ENCODE data around the gene CLCN7. TPM values are rescaled to one million over a fixed set of nuclear protein-coding genes. Genes with fewer than 3 reads are reported as not detected.

Gene CLCN7
- total RNA-seq, 2 experiments from 2014 or later, result 41.9 to 43.9 TPM

DNA sequence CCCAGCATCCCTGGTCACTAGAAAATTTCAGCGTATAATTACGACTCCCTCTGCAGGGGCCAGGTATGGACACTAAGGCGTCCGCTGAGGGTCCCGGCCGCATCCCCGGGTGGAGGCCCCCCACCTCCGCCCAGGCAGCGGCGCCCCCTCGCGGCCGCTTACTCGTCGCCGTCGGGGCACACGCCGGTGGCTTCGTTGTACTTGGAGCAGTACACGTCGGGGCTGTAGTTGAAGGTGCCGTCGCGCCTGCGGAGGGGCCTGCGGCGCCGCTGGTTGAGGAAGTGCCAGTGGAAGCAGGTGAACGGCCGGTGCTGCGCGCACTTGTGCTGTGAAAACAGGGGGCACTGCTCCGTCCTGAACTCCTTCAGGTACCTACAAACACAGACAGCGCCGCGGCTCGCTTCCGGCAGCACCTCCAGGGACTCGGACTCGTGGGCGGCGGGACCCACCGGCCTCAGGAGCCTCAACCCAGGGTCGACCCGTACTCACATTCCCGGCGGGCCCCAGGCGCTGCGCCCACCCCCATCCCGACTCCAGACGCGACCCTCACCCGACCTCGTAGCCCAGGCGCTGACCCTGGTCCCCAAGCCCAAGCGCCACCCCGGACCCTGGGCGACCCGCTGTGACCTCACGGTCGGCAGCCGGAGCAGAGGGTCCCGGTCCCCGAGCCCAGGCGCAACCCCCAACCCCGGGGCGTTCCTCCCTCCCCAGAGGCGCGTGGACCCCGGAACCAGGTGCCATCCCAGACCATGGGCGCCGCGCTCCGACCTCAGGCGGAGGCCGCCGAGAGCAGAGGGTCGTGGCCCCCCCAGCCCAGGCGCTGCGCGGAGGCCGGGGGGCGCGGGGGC lies 60.9 kb downstream of the CLCN7 start:
- peak; percentile 79 for DNase-seq
- ChIA-PET CTCF (no interaction called here), POLR2A (no interaction called here)
- Mint-ChIP-seq H3K36me3 (ENCODE audit: low read depth) (peaks cover 12% of the 10 kb centered on the region), H3K4me1 (ENCODE audit: low read depth) (peaks cover 26% of the 10 kb centered on the region), H3K9me3 (ENCODE audit: insufficient read depth) (no peaks in the 10 kb centered on the region), H3K27me3 (ENCODE audit: low read depth) (no peaks in the 10 kb centered on the region), H3K27ac (peak overlapping the region; percentile 89), H3K4me3 (peak overlapping the region; percentile 81)
- ATAC-seq, result peak; percentile 57

GRCh38 chr16:1412847-1413246 lies 62.0 kb downstream of the CLCN7 start:
- H3K27me3 Mint-ChIP-seq (ENCODE audit: low read depth), result no peaks in the 10 kb centered on the region
- no peak for ATAC-seq
- CTCF ChIA-PET, result interaction anchor here (1.2 to 2.5 kb wide), 3 partner anchors 8 to 59 kb away, joined by 3 to 6 read pairs (median 6); partner anchors contain the start of gene UQCC4

DNA sequence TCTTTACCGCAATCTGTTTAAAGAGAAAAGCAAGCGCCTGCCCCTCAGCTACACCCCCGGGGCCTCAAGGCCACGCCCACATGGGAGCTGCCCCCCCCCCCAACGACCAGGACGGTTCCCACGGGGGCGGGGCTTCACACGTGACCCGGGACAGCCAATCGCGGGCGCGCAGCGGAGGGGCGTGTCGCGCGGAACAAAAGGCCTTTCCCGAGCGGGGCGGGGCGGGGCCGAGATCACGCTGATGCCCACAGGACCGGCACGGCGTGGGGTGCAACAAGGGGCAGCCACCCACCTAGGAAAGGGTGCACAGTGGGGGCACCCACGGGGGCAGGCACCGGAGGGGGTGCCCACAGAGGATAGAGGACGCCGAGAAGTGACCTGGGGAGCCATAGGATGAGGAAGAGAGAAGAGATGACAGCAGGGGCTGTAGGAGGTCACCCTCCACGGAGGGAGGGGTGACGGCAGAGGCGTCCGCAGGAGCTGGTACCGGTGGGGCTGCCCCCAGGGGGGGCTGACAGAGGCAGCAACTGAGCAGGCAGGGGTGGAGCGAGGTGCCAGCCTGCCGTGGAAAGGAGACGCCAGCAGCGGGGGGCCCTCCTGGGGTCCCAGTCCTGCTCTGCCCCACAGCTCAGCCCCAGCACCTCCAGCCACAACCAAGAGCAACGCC lies 66.5 kb downstream of the CLCN7 start:
- H3K27me3 Mint-ChIP-seq (ENCODE audit: low read depth), result no peaks in the 10 kb centered on the region
- peaks cover 8% of the 10 kb centered on the region for H3K36me3 Mint-ChIP-seq (ENCODE audit: low read depth)
- peak overlapping the region; percentile 71 for H3K4me3 Mint-ChIP-seq
- POLR2A ChIA-PET, result no interaction called here
- no peaks in the 10 kb centered on the region for H3K9me3 Mint-ChIP-seq (ENCODE audit: insufficient read depth)
- H3K4me1 Mint-ChIP-seq (ENCODE audit: low read depth), result peaks cover 19% of the 10 kb centered on the region
- ATAC-seq (peak; percentile 97), DNase-seq (peak; percentile 96)
- H3K27ac Mint-ChIP-seq, result peak overlapping the region; percentile 46
- CTCF ChIA-PET, result interaction anchor here (2.6 kb wide), 1 partner anchor 45 kb away, joined by 9 read pairs; no protein-coding TSS in a partner anchor

More at GRCh38 chr16:1412847-1413246, 62.0 kb downstream of the CLCN7 start:
- Mint-ChIP-seq H3K27ac (no peak overlapping the region), H3K4me1 (ENCODE audit: low read depth) (peaks cover 22% of the 10 kb centered on the region), H3K9me3 (ENCODE audit: insufficient read depth) (no peaks in the 10 kb centered on the region), H3K4me3 (no peak overlapping the region), H3K36me3 (ENCODE audit: low read depth) (peaks cover 10% of the 10 kb centered on the region)
- POLR2A ChIA-PET, result no interaction called here
- no peak for DNase-seq

DNA sequence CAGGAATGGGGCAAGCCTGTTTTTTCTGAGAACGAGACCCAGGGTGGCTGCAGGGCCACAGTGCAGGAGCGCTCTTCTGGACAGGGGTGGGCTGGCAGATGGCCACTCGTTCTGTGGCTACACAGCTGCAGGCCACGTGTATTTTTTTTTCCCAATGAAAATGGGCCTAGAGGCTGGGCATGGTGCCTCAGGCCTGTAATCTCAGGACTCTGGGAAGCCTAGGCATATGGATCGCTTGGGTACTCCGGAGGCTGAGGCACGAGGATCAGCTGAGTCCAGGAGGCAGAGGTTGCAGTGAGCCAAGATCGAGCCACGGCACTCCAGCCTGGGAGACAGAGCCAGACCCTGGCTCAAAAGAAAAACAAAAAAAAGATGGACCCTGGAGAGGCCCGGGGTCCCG lies 67.1 kb downstream of the CLCN7 start:
- ATAC-seq (no peak), DNase-seq (no peak)
- CTCF ChIA-PET, result interaction anchor here (2.6 kb wide), 1 partner anchor 44 kb away, joined by 9 read pairs; no protein-coding TSS in a partner anchor
- Mint-ChIP-seq H3K4me3 (peak overlapping the region; percentile 71), H3K27me3 (ENCODE audit: low read depth) (no peaks in the 10 kb centered on the region), H3K27ac (no peak overlapping the region), H3K9me3 (ENCODE audit: insufficient read depth) (no peaks in the 10 kb centered on the region), H3K36me3 (ENCODE audit: low read depth) (peaks cover 8% of the 10 kb centered on the region), H3K4me1 (ENCODE audit: low read depth) (peaks cover 18% of the 10 kb centered on the region)
- POLR2A ChIA-PET, result interaction anchor here (0.6 kb wide), 1 partner anchor 423 kb away, joined by 3 read pairs; no protein-coding TSS in a partner anchor

GRCh38 chr16:1403733-1404132 lies 71.1 kb downstream of the CLCN7 start:
- ChIA-PET CTCF (no interaction called here), POLR2A (no interaction called here)
- H3K4me3 Mint-ChIP-seq, result no peak overlapping the region
- H3K27me3 Mint-ChIP-seq (ENCODE audit: low read depth), result no peaks in the 10 kb centered on the region
- no peak overlapping the region for H3K27ac Mint-ChIP-seq
- H3K4me1 Mint-ChIP-seq (ENCODE audit: low read depth), result peaks cover 11% of the 10 kb centered on the region
- H3K36me3 Mint-ChIP-seq (ENCODE audit: low read depth), result peaks cover 9% of the 10 kb centered on the region
- DNase-seq (no peak), ATAC-seq (no peak)
- no peaks in the 10 kb centered on the region for H3K9me3 Mint-ChIP-seq (ENCODE audit: insufficient read depth)

DNA sequence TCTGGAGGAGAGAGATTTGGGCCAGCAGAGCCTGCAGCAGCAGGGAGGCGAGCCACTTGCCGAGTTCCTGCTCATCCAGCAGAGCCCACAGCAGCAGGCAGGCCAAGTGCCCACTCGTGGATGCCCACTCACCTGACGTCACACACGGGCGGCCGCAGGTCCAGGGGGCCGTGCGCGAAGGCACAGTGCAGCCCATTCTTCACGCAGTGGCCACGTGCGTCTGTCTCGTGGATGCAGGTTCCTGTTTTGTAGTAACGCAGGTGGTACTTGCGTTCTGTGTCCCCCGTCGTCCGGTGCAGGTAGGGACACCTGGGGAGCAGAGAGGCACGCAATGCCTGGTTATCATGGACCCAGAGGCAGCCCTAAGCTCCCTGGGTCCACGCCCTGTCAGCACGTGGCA lies 71.8 kb downstream of the CLCN7 start:
- no peak for ATAC-seq
- POLR2A ChIA-PET, result no interaction called here
- Mint-ChIP-seq H3K27ac (no peak overlapping the region), H3K27me3 (ENCODE audit: low read depth) (no peaks in the 10 kb centered on the region), H3K4me1 (ENCODE audit: low read depth) (peaks cover 8% of the 10 kb centered on the region), H3K9me3 (ENCODE audit: insufficient read depth) (no peaks in the 10 kb centered on the region), H3K36me3 (ENCODE audit: low read depth) (peaks cover 11% of the 10 kb centered on the region), H3K4me3 (no peak overlapping the region)
- CTCF ChIA-PET, result no interaction called here
- no peak for DNase-seq

- no peak for DNase-seq
- H3K36me3 Mint-ChIP-seq (ENCODE audit: low read depth), result peaks cover 12% of the 10 kb centered on the region
- no peaks in the 10 kb centered on the region for H3K4me1 Mint-ChIP-seq (ENCODE audit: low read depth)
- no peak for ATAC-seq
- ChIA-PET CTCF (no interaction called here), POLR2A (no interaction called here)
- H3K9me3 Mint-ChIP-seq (ENCODE audit: insufficient read depth), result no peaks in the 10 kb centered on the region
- H3K27me3 Mint-ChIP-seq (ENCODE audit: low read depth), result no peaks in the 10 kb centered on the region
- no peak overlapping the region for H3K27ac Mint-ChIP-seq
- H3K4me3 Mint-ChIP-seq, result no peak overlapping the region
These were observed 73.1 kb downstream of the CLCN7 start for GRCh38 chr16:1401758-1402154.

- POLR2A ChIA-PET, result interaction anchor here (0.5 kb wide), 1 partner anchor 11 kb away, joined by 3 read pairs; no protein-coding TSS in a partner anchor
- H3K27ac Mint-ChIP-seq, result no peak overlapping the region
- no peaks in the 10 kb centered on the region for H3K27me3 Mint-ChIP-seq (ENCODE audit: low read depth)
- no peak for ATAC-seq
- CTCF ChIA-PET, result no interaction called here
- H3K4me1 Mint-ChIP-seq (ENCODE audit: low read depth), result no peaks in the 10 kb centered on the region
- H3K4me3 Mint-ChIP-seq, result no peak overlapping the region
- no peak for DNase-seq
- no peaks in the 10 kb centered on the region for H3K9me3 Mint-ChIP-seq (ENCODE audit: insufficient read depth)
- H3K36me3 Mint-ChIP-seq (ENCODE audit: low read depth), result peaks cover 14% of the 10 kb centered on the region
These were observed 73.6 kb downstream of the CLCN7 start for GRCh38 chr16:1401061-1401757.

GRCh38 chr16:1398826-1399581 lies 75.8 kb downstream of the CLCN7 start:
- CTCF ChIA-PET, result no interaction called here
- H3K36me3 Mint-ChIP-seq (ENCODE audit: low read depth), result peaks cover 14% of the 10 kb centered on the region
- DNase-seq (no peak), ATAC-seq (no peak)
- H3K9me3 Mint-ChIP-seq (ENCODE audit: insufficient read depth), result no peaks in the 10 kb centered on the region
- no peaks in the 10 kb centered on the region for H3K27me3 Mint-ChIP-seq (ENCODE audit: low read depth)
- POLR2A ChIA-PET, result interaction anchor here (1.0 kb wide), 1 partner anchor 15 kb away, joined by 3 read pairs; no protein-coding TSS in a partner anchor
- H3K4me1 Mint-ChIP-seq (ENCODE audit: low read depth), result no peaks in the 10 kb centered on the region
- H3K27ac Mint-ChIP-seq, result no peak overlapping the region
- no peak overlapping the region for H3K4me3 Mint-ChIP-seq

- H3K36me3 Mint-ChIP-seq (ENCODE audit: low read depth), result peaks cover 14% of the 10 kb centered on the region
These were observed 76.5 kb downstream of the CLCN7 start for GRCh38 chr16:1398351-1398750.

DNA sequence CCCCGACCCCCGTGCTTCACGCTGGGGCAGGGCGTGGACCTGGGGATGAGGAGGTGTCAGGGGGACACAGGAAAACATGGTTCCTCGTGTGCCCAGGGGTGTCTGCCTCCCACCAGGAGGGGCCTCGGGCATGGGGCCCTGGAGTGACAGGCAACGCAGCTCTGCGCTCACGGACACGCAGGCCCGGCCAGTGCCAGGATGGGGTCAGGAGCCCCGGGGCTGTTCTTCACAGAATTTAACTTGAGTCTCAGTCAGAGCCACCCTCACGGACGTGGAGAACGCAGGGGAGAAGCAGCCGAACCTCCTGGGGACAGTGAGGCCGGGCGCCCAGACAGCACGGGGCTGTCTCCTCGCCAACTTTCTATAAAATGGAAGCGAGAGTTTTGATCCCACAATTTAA lies 77.0 kb downstream of the CLCN7 start:
- no peak for ATAC-seq
- ChIA-PET POLR2A (interaction anchor here (1.0 kb wide), 1 partner anchor 13 kb away, joined by 3 read pairs; no protein-coding TSS in a partner anchor), CTCF (no interaction called here)
- Mint-ChIP-seq H3K27ac (no peak overlapping the region), H3K27me3 (ENCODE audit: low read depth) (no peaks in the 10 kb centered on the region), H3K36me3 (ENCODE audit: low read depth) (peaks cover 14% of the 10 kb centered on the region), H3K4me1 (ENCODE audit: low read depth) (no peaks in the 10 kb centered on the region), H3K4me3 (no peak overlapping the region), H3K9me3 (ENCODE audit: insufficient read depth) (no peaks in the 10 kb centered on the region)
- DNase-seq, result no peak

More at GRCh38 chr16:1398351-1398750, 76.5 kb downstream of the CLCN7 start:
- ChIA-PET CTCF (no interaction called here), POLR2A (interaction anchor here (1.0 kb wide), 1 partner anchor 14 kb away, joined by 3 read pairs; no protein-coding TSS in a partner anchor)
- ATAC-seq (no peak), DNase-seq (no peak)
- Mint-ChIP-seq H3K27ac (no peak overlapping the region), H3K27me3 (ENCODE audit: low read depth) (no peaks in the 10 kb centered on the region), H3K4me1 (ENCODE audit: low read depth) (no peaks in the 10 kb centered on the region), H3K9me3 (ENCODE audit: insufficient read depth) (no peaks in the 10 kb centered on the region), H3K4me3 (no peak overlapping the region)
